GM12878 (cell line): Measurements from ENCODE around the gene GHDC.

Experiments
- CBX5 ChIP-seq: sonication (generic); IDR thresholded peaks from 2 replicates; pipeline ENCODE4 v1.6.1; 2016; ENCODE audit warnings: low read depth, moderate library complexity, mild to moderate bottlenecking, inconsistent platforms
- EZH2 ChIP-seq: IDR thresholded peaks from 2 replicates; pipeline ENCODE4 v1.6.1; 2012; ENCODE audit warnings: low read depth, mild to moderate bottlenecking, control low read depth, inconsistent platforms, low read length, borderline replicate concordance; ENCODE audit not compliant: control insufficient read depth
- PBX3 ChIP-seq: IDR thresholded peaks from 2 replicates; pipeline ENCODE4 v1.6.1; 2011; ENCODE audit warnings: mild to moderate bottlenecking, low read depth, low read length, moderate library complexity; ENCODE audit not compliant: insufficient replicate concordance
- RAD21 ChIP-seq: IDR thresholded peaks from 2 replicates; pipeline ENCODE4 v1.6.1; 2011; ENCODE audit warnings: mild to moderate bottlenecking, low read depth, low read length, moderate library complexity; ENCODE audit not compliant: insufficient read depth
- SREBF2 ChIP-seq: IDR thresholded peaks from 2 replicates; pipeline ENCODE4 v1.6.1; 2012; ENCODE audit warnings: mild to moderate bottlenecking, low read length
- STAT1 ChIP-seq: fragments of 450-650 bp; conservative IDR thresholded peaks from 2 replicates; pipeline ENCODE4 v1.6.1; 2014; ENCODE audit warnings: antibody characterized with exemption, mild to moderate bottlenecking
- TBL1XR1 ChIP-seq: IDR thresholded peaks from 2 replicates; pipeline ENCODE4 v1.6.1; 2012; ENCODE audit warnings: low read depth, low read length, improper control_type of control experiment
- TF ChIP-seq, protein P1 (sequence below), 3 experiments: IDR thresholded peaks in 2 of 3; conservative IDR thresholded peaks in 1 of 3; 2 replicates each; pipeline ENCODE4 v1.5.1; 2011; ENCODE audit warnings: low read depth in 3 of 3, low read length in 3 of 3, mild to moderate bottlenecking in 3 of 3, control low read depth in 2 of 3, moderate library complexity in 2 of 3, inconsistent platforms in 1 of 3, mixed read lengths in 1 of 3; ENCODE audit not compliant: control insufficient read depth in 2 of 3, insufficient read depth in 1 of 3; ENCODE audit errors: extremely low read depth in 1 of 3
- TF ChIP-seq, protein P2 (sequence below): IDR thresholded peaks from 2 replicates; pipeline ENCODE4 v1.6.1; 2012; ENCODE audit warnings: low read depth, low read length, improper control_type of control experiment

GRCh38 chr17:42146911-42147607 is 47.2 kb downstream of the GHDC start:
- TF ChIP-seq, protein P1, sequence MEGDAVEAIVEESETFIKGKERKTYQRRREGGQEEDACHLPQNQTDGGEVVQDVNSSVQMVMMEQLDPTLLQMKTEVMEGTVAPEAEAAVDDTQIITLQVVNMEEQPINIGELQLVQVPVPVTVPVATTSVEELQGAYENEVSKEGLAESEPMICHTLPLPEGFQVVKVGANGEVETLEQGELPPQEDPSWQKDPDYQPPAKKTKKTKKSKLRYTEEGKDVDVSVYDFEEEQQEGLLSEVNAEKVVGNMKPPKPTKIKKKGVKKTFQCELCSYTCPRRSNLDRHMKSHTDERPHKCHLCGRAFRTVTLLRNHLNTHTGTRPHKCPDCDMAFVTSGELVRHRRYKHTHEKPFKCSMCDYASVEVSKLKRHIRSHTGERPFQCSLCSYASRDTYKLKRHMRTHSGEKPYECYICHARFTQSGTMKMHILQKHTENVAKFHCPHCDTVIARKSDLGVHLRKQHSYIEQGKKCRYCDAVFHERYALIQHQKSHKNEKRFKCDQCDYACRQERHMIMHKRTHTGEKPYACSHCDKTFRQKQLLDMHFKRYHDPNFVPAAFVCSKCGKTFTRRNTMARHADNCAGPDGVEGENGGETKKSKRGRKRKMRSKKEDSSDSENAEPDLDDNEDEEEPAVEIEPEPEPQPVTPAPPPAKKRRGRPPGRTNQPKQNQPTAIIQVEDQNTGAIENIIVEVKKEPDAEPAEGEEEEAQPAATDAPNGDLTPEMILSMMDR (IDR thresholded peaks at IDR 0.05 in 2 of 3, conservative IDR thresholded peaks at IDR 0.05 in 1 of 3; ENCODE audit: control insufficient read depth in 2 of 3, extremely low read depth in 1 of 3, insufficient read depth in 1 of 3, low read depth in 3 of 3, low read length in 3 of 3), result no peak
- TF ChIP-seq, protein P2, sequence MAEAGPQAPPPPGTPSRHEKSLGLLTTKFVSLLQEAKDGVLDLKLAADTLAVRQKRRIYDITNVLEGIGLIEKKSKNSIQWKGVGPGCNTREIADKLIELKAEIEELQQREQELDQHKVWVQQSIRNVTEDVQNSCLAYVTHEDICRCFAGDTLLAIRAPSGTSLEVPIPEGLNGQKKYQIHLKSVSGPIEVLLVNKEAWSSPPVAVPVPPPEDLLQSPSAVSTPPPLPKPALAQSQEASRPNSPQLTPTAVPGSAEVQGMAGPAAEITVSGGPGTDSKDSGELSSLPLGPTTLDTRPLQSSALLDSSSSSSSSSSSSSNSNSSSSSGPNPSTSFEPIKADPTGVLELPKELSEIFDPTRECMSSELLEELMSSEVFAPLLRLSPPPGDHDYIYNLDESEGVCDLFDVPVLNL, result no peak
- TF ChIP-seq RAD21 (no peak), PBX3 (no peak), TBL1XR1 (no peak), EZH2 (no peak), SREBF2 (no peak), STAT1 (no peak), CBX5 (no peak)
